ENCODE results near the gene SRGAP2C.
"Not testable (repeated sequence)": the region's sequence is repeated elsewhere in the genome, so short reads cannot be mapped to it uniquely, and the experiment has no call there.

DNA sequence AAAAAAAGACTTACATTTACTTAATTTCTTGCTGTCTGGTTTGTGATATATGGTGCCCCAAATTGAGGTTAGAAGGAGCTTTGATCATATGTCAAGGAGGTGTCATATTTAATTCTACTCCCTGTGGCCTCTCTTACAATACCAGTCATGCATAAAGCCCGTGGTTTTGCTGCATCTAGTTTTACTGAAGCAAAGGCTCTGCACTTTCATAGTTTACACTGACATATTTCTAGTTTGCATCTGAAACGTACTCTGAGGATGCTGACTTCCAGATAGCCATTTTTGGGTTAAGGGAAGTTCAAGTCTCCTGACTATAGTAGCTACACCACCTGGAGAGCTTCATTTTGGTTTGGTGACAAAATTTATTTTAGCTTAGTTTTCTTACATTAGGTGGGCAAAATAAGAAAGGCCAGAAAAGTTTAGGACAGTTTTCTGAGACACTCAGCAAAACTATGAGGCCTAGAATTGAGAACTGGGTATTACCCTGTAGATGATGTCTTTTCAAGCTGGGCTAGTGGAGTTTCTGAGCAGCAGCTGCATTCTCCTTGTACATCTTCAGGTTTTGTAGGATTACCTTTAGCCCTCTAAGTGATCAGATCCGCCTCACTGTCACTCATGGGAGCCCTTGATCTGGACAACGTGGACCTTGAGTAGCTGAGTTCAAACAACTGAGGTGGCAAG, 47.8 kb downstream of the SRGAP2C start:
- not testable (repeated sequence) for TF ChIP-seq POLR2A (IDR thresholded peaks at IDR 0.05; ENCODE audit: low read depth); CTCF (IDR thresholded peaks at IDR 0.05); POLR2AphosphoS5 (IDR thresholded peaks at IDR 0.05); EP300 (IDR thresholded peaks at IDR 0.05)

Data from esophagus muscularis mucosa (tissue), 4 donors.